HL-60 (cell line): Measurements from ENCODE around the gene RTN4RL1.
A peak's percentile ranks its signal among the peaks of the same experiment; 100 is the strongest.

Source experiments
- DNase-seq, 2 experiments: peaks; one replicate each; pipeline ENCODE4 v3.0.0-alpha.2; 2010 to 2020; ENCODE audit warnings: low read depth in 1 of 2, low spot score in 1 of 2
- H3K27ac ChIP-seq: fragments of 250-450 bp; sonication (Bioruptor Pico); replicated peaks from 2 replicates; pipeline ENCODE4 v1.5.1; 2020; ENCODE audit warnings: mild to moderate bottlenecking, moderate library complexity
- H3K27me3 ChIP-seq: fragments of 250-450 bp; sonication (Bioruptor Pico); 2 replicates; pipeline ENCODE4 v1.5.1; 2021; ENCODE audit warnings: mild to moderate bottlenecking, moderate library complexity; ENCODE audit not compliant: insufficient read depth, poor library complexity, severe bottlenecking
- H3K4me3 ChIP-seq: replicated peaks from 2 replicates; pipeline ENCODE4 v1.5.1; 2011; ENCODE audit warnings: mild to moderate bottlenecking, control low read depth, low read length; ENCODE audit not compliant: insufficient read depth
- GABPA ChIP-seq: IDR thresholded peaks from 2 replicates; pipeline ENCODE4 v1.6.1; 2012; ENCODE audit warnings: low read depth
- POLR2AphosphoS5 ChIP-seq: IDR thresholded peaks from 2 replicates; pipeline ENCODE4 v1.6.1; 2012; ENCODE audit warnings: low read depth
- SPI1 ChIP-seq: IDR thresholded peaks from 2 replicates; pipeline ENCODE4 v1.6.1; 2012; ENCODE audit warnings: low read depth, mild to moderate bottlenecking, borderline replicate concordance
- TF ChIP-seq, protein P1 (sequence below): IDR thresholded peaks from 2 replicates; pipeline ENCODE4 v1.6.1; 2012; ENCODE audit warnings: low read depth; ENCODE audit not compliant: insufficient replicate concordance
- TF ChIP-seq, protein P2 (sequence below): IDR thresholded peaks from one replicate; pipeline ENCODE4 v1.5.1; 2011; ENCODE audit warnings: low read length, control low read depth, inconsistent platforms; ENCODE audit not compliant: insufficient read depth

Gene RTN4RL1

DNA sequence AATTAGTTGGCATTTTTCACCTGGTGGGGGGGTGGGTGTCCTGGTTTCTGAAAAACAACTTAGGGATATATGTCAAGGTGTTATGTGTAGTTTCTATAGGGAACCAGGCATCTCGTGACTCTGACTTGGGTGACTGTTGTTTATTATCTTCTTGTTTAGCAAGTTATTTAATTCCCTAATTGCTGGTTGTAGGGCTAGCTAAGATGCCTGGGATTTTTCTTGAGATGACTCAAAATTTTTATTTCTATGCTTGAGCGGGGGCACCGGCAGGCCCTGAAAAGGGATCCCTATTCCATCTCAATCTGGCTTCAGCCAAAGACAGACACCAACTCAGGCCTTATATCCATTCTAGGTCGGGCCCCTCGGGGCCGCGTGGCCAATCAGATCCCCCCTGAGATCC is 8.0 kb upstream of the RTN4RL1 start:
- Histone ChIP-seq H3K27ac (no peak overlapping the region), H3K4me3 (no peak overlapping the region), H3K27me3 (no peaks in the 10 kb centered on the region)
- TF ChIP-seq GABPA, result no peak
- TF ChIP-seq, protein P1, sequence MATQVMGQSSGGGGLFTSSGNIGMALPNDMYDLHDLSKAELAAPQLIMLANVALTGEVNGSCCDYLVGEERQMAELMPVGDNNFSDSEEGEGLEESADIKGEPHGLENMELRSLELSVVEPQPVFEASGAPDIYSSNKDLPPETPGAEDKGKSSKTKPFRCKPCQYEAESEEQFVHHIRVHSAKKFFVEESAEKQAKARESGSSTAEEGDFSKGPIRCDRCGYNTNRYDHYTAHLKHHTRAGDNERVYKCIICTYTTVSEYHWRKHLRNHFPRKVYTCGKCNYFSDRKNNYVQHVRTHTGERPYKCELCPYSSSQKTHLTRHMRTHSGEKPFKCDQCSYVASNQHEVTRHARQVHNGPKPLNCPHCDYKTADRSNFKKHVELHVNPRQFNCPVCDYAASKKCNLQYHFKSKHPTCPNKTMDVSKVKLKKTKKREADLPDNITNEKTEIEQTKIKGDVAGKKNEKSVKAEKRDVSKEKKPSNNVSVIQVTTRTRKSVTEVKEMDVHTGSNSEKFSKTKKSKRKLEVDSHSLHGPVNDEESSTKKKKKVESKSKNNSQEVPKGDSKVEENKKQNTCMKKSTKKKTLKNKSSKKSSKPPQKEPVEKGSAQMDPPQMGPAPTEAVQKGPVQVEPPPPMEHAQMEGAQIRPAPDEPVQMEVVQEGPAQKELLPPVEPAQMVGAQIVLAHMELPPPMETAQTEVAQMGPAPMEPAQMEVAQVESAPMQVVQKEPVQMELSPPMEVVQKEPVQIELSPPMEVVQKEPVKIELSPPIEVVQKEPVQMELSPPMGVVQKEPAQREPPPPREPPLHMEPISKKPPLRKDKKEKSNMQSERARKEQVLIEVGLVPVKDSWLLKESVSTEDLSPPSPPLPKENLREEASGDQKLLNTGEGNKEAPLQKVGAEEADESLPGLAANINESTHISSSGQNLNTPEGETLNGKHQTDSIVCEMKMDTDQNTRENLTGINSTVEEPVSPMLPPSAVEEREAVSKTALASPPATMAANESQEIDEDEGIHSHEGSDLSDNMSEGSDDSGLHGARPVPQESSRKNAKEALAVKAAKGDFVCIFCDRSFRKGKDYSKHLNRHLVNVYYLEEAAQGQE, result no peak
- no peak for TF ChIP-seq POLR2AphosphoS5
- TF ChIP-seq, protein P2, sequence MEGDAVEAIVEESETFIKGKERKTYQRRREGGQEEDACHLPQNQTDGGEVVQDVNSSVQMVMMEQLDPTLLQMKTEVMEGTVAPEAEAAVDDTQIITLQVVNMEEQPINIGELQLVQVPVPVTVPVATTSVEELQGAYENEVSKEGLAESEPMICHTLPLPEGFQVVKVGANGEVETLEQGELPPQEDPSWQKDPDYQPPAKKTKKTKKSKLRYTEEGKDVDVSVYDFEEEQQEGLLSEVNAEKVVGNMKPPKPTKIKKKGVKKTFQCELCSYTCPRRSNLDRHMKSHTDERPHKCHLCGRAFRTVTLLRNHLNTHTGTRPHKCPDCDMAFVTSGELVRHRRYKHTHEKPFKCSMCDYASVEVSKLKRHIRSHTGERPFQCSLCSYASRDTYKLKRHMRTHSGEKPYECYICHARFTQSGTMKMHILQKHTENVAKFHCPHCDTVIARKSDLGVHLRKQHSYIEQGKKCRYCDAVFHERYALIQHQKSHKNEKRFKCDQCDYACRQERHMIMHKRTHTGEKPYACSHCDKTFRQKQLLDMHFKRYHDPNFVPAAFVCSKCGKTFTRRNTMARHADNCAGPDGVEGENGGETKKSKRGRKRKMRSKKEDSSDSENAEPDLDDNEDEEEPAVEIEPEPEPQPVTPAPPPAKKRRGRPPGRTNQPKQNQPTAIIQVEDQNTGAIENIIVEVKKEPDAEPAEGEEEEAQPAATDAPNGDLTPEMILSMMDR, result no peak
- TF ChIP-seq SPI1, result no peak
- no peak for DNase-seq

DNA sequence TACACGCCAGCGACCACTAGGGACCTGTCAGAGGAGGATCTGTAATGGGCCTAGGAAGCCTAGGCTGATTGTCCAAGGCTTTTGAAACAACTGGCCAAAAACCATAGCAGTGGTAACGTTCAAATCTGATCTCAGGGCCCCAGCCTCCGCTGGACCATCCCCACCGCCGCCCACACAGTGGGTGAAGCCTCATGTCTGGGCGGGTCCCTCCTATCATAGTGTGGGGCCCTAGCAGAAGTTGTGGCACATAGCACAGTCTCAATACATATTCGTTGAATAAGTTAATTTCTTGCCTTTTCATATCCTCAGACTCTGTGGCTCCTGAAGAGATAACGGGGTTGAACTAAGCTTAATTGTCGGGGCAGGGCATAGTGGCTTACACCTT is 5.6 kb upstream of the RTN4RL1 start:
- H3K4me3 ChIP-seq, result peak overlapping the region; percentile 97
- H3K27ac ChIP-seq, result no peak overlapping the region
- peaks cover 4% of the 10 kb centered on the region for H3K27me3 ChIP-seq
- no peak for TF ChIP-seq GABPA
- no peak for TF ChIP-seq SPI1
- TF ChIP-seq, protein P2, result peak; percentile 25
- no peak for DNase-seq

DNA sequence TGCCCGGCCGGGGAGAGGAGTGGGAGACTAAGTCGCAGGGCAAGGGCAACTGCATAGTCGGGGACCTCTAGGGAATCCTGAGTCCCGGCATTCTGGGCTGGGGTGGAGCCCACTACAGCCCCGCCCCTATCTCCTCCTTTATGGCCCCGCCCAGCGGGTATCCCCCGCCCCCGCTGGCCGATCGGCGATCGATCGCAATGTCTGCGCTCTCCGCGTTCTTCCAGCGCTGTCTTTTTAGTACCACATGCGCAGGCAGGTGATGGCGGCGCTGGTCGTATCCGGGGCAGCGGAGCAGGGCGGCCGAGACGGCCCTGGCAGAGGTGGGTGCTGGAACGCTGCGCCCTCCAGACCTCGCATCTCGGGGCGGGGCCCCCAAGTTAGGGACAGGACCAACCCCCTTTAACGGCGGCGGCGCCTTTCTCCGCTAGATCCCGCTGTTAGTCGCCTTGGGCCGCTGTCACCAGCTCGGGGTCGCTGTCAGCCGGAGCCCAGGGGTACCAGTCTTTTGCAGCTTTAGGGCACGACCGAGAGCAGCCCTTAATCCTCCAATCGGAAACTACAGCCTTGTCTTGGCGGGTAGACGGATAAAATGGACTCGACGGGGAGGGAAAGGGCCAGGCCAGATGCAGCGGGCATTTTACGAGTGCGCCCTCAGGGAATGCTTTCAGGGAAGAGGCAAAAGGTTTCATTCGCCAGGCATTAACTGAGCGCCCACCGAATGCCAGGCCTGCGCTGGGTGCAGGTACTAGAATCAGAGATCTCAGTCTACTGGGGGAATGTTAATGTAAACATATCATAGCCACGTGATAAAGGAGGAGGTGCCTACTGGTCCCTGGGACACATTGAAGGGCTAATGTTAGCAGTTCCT is 5.0 kb upstream of the RTN4RL1 start, which contains the start of gene DPH1:
Gene DPH1 (plus strand): TSS at position 243 of the 868 bp plus-strand sequence. CDS start 17 bp downstream, at position 260.
- peak in 1 of 2 experiments; percentile 73 for DNase-seq
- peak within 1 kb of the TSS; percentile 62 for H3K27ac ChIP-seq
- H3K4me3 ChIP-seq, result peak within 1 kb of the TSS; percentile 97
- TF ChIP-seq GABPA (no peak), SPI1 (peak; percentile 24; the same call in 1 of the 2 replicates), POLR2AphosphoS5 (peak; percentile 65)
- TF ChIP-seq, protein P2, result no peak
- TF ChIP-seq, protein P1, result peak; percentile 36
- H3K27me3 ChIP-seq, result peaks cover 8% of the 10 kb centered on the region
